SKM-1 treated with dmso at 0.1 percent for 144 hours (cell line): ENCODE data around the gene RAB11B.
"Not testable (repeated sequence)": the region's sequence is repeated elsewhere in the genome, so short reads cannot be mapped to it uniquely, and the experiment has no call there.

Source experiments
- DNase-seq: peaks from one replicate; lab custom pipeline; 2025; ENCODE audit not compliant: unreplicated experiment; lab: John Stamatoyannopoulos, UW

The RAB11B gene

DNA sequence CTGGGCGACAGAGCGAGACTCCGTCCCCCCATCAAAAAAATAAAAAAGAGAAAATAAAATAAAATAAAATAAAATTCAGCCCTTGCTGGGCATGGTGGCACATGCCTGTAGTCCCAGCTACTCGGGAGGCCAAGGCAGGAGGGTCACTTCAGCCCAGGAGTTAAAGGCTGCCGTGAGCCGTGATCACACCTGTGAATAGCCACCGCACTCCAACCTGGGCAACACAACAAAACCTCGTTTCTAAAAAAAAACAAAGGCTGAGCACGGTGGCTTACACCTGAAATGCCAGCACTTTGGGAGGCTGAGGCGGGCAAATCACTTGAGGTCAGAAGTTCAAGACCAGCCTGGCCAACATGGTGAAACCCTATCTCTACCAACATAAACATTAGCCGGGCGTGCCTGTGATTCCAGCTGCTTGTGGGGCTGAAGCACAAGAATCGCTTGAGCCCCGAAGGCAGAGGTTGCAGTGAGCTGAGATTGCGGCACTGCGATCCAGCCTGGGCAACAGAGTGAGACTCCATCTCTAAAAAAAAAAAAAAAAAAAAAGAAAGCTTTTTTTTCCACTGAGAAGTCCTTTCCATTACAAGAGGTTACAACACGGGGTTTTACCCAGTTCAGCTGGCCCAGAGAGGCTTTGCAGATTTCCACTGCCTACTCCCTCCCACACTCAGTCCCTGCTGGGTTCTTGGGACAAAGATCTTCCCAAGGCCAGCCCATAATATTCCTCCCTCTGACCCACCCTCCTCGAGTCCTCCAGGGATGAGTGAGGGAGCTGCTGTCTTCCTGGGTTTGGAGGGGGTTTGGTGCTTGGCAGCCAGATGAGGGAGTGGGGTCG, 19.8 kb upstream of the RAB11B start:
- DNase-seq = no peak

DNA sequence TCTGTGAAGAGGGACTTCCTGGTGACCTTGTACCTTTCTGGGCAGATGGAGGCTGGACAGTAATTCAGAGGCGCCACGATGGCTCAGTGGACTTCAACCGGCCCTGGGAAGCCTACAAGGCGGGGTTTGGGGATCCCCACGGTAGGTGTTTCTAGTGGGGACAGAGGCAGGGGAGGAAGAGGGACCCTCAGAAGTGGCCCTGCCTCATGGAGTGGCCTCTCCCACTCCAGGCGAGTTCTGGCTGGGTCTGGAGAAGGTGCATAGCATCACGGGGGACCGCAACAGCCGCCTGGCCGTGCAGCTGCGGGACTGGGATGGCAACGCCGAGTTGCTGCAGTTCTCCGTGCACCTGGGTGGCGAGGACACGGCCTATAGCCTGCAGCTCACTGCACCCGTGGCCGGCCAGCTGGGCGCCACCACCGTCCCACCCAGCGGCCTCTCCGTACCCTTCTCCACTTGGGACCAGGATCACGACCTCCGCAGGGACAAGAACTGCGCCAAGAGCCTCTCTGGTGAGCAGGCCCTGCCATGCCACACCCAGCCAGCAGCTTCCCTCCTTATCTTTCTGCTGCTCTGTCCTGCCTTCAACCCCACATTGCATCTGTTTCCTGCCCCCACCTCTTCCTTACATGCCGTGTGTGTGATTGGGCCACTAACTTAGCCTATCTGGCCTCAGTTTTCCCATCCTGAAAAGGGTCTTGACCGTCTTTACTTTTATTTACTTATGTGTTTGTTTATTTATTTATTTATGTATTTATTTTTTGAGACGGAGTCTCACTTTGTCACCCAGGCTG, 19.0 kb upstream of the RAB11B start:
- DNase-seq = no peak

GRCh38 chr19:8373867-8374813, 16.0 kb upstream of the RAB11B start:
- no peak for DNase-seq

GRCh38 chr19:8375766-8376165, 14.4 kb upstream of the RAB11B start:
- not testable (repeated sequence) for DNase-seq

DNA sequence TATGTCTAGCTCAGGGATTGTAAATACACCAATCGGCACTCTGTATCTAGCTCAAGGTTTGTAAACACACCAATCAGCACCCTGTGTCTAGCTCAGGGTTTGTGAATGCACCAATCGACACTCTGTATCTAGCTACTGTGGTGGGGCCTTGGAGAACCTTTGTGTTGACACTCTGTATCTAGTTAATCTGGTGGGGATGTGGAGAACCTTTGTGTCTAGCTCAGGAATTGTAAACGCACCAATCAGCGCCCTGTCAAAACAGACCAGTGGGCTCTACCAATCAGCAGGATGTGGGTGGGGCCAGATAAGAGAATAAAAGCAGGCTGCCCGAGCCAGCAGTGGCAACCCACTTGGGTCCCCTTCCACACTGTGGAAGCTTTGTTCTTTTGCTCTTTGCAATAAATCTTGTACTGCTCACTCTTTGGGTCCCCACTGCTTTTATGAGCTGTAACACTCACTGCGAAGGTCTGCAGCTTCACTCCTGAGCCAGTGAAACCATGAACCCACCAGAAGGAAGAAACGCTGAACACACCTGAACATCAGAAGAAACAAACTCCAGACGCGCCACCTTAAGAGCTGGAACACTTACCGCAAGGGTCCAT, 13.7 kb upstream of the RAB11B start:
- not testable (repeated sequence) for DNase-seq

GRCh38 chr19:8377598-8377997, 12.6 kb upstream of the RAB11B start:
- DNase-seq = no peak

DNA sequence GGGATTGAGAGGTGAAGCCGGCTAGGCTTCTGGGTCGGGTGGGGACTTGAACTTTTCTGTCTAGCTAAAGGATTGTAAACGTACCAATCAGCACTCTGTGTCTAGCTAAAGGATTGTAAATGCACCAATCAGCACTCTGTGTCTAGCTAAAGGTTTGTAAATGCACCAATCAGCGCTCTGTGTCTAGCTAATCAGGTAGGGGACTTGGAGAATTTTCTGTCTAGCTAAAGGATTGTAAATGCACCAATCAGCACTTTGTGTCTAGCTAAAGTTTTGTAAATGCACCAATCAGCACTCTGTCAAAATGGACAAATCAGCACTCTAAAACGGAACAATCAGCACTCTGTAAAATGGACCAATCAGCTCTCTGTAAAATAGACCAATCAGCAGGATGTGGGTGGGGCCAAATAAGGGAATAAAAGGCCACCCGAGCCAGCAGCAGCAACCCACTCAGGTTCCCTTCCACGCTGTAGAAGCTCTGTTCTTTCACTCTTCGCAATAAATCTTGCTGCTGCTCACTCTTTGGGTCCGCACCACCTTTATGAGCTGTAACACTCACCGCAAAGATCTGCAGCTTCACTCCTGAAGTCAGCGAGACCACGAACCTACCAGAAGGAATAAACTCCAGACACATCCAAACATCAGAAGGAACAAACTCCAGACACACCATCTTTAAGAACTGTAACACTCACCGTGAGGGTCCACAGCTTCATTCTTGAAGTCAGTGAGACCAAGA, 10.8 kb upstream of the RAB11B start:
- DNase-seq = not testable (repeated sequence)

GRCh38 chr19:8384569-8384968, 5.6 kb upstream of the RAB11B start:
- DNase-seq = not testable (repeated sequence)

GRCh38 chr19:8385103-8385502, 5.1 kb upstream of the RAB11B start:
- not testable (repeated sequence) for DNase-seq

DNA sequence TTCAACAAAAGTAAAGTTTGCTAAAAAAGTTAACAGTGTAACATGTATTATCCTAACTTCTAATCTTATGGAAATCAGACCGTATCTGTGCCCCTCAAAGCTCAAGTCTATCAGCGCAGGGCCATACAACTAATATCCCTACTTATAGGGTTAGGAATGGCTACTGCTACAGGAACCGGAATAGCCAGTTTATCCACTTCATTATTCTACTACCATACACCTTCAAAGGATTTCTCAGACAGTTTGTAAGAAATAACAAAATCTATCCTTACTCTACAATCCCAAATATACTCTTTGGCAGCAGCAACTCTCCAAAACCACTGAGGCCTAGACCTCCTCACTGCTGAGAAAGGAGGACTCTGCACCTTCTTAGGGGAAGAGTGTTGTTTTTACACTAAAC, 4.6 kb upstream of the RAB11B start:
- not testable (repeated sequence) for DNase-seq

DNA sequence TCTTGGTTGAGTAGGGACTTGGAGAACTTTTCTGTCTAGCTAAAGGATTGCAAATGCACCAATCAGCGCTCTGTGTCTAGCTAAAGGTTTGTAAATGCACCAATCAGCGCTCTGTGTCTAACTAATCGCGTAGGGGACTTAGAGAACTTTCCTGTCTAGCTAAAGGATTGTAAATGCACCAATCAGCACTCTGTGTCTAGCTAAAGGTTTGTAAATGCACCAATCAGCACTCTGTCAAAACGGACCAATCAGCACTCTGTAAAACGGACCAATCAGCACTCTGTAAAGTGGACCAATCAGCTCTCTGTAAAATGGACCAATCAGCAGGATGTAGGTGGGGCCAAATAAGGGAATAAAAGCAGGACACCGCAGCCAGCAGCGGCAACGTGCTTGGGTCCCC, 3.7 kb upstream of the RAB11B start:
- DNase-seq = not testable (repeated sequence)

- no peak for DNase-seq
These were observed 3.2 kb upstream of the RAB11B start for GRCh38 chr19:8386990-8387389.

DNA sequence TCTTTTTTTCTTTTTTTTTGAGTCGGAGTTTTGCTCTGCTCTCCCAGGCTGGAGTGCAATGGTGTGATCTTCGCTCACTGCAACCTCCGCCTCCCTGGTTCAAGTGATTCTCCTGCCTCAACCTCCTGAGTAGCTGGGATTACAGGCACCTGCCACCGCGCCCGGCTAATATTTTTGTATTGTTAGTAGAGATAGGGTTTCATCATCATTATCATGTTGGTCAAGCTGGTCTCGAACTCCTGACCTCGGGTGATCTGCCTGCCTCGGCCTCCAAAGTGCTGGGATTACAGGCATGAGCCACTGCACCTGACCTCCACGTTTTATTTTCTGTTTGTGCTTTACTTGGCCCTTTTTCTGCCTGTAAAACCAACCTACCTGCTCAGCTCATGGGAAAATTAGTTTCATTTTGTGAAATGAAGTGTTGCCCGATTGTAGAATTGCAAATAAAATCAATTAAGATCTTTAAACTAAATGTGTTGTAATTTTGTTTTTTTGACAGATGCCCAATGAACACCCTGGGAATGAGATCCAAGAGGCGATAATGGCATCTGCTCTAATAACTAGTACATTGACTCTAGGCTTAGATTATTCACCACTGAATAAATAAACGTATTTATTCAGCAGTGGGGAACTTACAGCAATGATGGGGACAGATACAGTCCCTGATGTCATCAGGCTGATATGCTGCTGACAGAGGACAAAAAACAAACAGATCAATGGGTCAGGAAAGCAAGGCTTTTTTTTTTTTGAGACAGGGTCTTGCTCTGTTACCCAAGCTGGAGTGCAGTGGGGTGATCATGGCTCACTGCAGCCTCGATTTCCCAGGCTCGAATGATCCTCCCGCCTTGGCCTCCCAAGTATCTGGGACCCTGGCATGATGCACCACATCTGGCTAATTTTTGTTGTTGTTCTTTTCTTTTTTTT, 2.2 kb upstream of the RAB11B start:
- no peak for DNase-seq

- DNase-seq = no peak
These were observed 1.6 kb upstream of the RAB11B start for GRCh38 chr19:8388612-8388958.

- DNase-seq = peak; percentile 95
These were observed 439 bp downstream of the RAB11B start for GRCh38 chr19:8390617-8390981.

- no peak for DNase-seq
These were observed 1.2 kb downstream of the RAB11B start for GRCh38 chr19:8391198-8392016.

DNA sequence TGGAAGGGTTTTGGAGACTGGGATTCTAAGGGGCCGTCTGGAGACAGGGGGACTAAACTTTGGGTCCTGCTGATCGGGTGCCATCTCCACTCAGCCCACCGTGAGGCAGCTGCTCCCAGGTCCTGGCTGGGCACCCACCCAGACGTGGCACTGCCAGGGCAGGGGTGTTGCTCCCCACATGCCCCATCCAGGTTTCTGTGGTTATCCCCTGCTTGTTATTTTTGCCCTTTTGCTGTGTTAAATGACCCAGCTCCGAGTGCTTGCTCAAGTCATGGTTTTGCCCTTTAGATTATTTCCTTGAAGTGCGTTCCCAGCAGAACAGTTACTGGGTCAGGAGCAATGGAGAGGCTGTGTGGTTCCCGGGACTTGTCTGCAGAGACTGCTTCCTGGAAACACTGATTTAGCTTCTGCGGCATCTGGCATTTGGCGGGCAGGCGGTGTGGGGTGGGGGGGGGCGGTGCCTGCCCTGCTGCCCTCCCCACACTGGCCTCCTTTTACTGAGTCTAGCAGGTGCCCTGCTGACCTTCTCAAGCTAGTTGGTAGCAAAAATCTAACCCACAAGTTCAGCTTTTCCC, 1.9 kb downstream of the RAB11B start:
- no peak for DNase-seq
